Measurements from ENCODE around the gene PRSS48.
"Not testable (repeated sequence)": the region's sequence is repeated elsewhere in the genome, so short reads cannot be mapped to it uniquely, and the experiment has no call there.

The PRSS48 gene, protein sequence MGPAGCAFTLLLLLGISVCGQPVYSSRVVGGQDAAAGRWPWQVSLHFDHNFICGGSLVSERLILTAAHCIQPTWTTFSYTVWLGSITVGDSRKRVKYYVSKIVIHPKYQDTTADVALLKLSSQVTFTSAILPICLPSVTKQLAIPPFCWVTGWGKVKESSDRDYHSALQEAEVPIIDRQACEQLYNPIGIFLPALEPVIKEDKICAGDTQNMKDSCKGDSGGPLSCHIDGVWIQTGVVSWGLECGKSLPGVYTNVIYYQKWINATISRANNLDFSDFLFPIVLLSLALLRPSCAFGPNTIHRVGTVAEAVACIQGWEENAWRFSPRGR

DNA sequence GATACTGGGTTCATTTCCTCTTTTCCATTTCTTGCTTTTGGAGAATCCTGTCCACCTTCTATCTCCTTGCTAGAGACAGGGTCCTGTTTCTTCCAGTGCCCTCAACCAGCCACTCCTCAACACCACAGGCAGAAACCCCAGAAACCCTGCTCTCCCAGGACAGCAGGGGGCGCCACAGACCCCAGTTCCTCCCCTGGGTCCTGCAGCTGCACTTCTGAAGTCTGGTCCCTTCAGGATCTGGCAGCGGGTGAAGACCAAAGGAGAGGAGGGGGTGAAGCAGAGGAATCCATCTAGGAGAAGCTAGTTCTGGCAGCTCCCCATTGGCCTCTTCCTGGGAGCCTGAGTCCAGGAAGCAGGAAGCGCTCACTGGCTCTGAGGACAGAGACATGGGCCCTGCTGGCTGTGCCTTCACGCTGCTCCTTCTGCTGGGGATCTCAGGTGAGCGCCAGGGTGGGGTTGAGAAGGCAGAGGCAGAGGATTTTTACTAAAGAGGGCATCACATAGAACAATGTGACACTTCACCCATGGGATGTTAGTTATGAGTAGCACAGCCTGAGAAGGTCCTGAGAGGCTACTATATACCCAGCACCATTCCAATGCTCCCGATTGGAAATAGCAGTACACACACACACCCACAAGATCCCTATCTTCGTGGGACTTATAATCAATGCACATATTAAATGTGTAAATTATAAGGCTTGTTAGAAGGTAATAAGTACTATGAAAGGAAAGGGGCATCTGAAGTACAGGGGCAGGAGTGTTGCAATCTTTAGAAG, at the start of gene PRSS48:
PRSS48 (plus strand) TSS at position 375 of the 776 bp plus-strand sequence; CDS start at position 387, 12 bp downstream.
- in situ Hi-C loops (cut with MboI; ENCODE audit: low sequenced_read_pairs) = no loop called here

- in situ Hi-C loops (cut with MboI; ENCODE audit: low sequenced_read_pairs) = no loop called here
Measured at GRCh38 chr4:151227172-151227571, 49.8 kb upstream of the PRSS48 start.

- in situ Hi-C loops (cut with MboI; ENCODE audit: low sequenced_read_pairs) = no loop called here
Measured at GRCh38 chr4:151227731-151228130, 49.2 kb upstream of the PRSS48 start.

DNA sequence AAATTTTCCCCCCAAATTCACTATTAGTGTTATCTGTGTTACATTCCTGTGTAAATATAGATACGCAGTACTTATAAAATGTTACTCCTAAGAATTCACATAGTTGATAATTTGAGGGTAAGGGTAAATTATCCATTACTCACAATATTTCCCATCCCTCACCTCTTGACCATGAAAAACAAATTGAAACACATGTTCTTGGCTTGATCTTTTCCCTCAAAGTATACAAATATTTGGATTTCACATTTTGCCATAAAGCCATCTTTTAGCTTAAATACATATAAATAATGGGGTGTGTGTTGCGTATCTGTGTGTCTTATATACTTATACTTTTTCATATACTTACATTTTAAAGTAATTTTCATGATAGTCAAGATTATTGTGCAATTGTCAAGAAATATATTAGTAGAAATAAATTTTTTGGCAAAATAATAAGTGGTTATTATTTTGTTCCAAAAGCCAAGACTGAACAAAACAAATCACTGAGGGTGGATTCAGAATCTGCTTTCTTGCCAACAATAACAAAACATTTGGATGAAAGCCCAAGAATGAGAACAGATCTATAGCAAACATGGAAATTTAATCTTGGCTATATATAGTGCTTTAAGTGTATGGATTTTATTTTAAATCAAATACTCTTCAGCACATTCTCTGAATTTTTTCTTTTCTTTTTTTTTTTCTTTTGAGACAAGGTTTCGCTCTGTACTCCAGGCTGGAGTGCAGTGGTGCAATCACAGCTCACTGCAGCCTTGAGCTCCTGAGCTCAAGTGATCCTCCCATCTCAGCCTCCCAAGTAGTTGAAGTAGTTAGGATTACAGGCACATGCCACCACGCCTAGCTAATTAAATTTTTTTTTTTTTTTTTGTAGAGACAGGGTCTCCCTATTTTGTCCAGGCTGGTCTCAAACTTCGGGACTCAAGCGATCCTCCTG, 48.5 kb upstream of the PRSS48 start:
- in situ Hi-C loops (cut with MboI; ENCODE audit: low sequenced_read_pairs) = no loop called here

- in situ Hi-C loops (cut with MboI; ENCODE audit: low sequenced_read_pairs) = no loop called here
Measured at GRCh38 chr4:151231915-151232595, 44.9 kb upstream of the PRSS48 start.

DNA sequence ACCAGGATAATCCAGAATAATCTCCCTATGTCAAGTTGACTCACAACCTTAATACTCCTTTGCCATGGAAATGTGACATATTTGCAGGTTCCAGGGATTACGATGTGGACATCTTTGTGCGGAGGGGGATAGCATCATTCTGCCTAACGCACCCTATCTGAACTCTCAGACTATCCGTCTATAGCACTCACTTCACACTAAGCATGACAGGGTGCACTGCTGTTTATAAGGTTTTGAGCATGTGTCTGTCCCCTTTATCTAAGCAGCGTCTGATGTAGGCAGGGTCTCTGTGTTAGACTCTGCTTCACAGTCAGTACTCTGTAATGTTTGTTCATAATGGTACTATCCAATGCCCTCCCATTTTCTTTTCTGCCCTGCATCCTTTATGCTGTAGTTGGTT, 43.4 kb upstream of the PRSS48 start:
- in situ Hi-C loops (cut with MboI; ENCODE audit: low sequenced_read_pairs) = no loop called here

DNA sequence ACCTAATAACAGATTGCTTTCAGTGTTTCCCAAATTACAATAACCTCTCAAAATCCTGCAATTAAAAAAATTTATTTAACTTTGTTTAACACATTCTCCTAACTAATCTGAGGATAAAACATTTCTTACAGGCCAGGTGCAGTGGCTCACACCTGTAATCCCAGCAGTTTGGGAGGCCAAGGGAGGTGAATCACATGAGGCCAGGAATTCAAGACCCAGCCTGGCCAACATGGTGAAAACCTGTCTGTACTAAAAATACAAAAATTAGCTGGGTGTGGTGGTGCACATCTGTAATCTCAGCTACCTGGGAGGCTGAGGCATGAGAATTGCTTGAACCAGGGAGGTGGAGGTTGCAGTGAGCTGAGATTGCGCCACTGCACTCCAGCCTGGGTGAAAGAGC, 41.6 kb upstream of the PRSS48 start:
- in situ Hi-C loops (cut with MboI; ENCODE audit: low sequenced_read_pairs) = not testable (repeated sequence)

GRCh38 chr4:151236036-151236435, 40.9 kb upstream of the PRSS48 start:
- in situ Hi-C loops (cut with MboI; ENCODE audit: low sequenced_read_pairs) = no loop called here

DNA sequence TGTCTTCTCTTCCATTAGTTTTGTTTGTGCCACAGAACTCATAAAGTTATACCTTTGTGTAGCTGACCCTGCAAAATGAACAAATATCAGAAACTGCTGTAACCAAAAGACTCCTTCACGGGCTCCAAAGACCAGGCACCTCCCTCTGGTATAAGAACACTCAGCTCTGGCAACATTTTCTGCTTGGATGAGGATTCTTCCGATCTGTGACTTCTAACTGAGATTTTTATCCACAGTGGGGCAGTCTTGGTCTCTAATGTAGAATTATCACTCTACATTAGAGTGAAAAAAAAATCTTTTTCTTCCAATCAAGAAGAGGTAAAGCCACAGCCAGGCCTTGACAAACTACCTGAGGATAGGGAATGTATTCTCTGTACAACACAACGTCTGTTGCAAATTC, 38.5 kb upstream of the PRSS48 start:
- in situ Hi-C loops (cut with MboI; ENCODE audit: low sequenced_read_pairs) = no loop called here

GRCh38 chr4:151239608-151240007, 37.4 kb upstream of the PRSS48 start:
- in situ Hi-C loops (cut with MboI; ENCODE audit: low sequenced_read_pairs) = no loop called here

DNA sequence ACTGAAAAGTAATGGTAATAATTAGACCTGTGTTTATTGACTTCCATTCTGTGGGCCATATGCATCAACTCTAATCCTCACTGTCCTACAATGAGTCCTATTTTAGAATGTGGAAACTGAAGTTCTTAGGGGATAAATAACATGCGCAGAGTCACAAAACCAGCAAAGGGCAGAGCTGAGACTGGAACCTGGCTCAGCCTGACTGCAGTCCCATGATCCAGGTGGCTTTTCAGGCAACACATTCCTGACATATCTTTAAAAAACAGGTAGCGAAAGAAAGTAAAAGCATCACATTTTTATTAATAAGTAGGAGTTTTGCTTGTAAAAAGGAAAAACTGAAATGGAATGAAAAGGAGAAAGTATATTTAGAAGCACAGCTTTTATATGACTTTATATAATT, 34.7 kb upstream of the PRSS48 start:
- in situ Hi-C loops (cut with MboI; ENCODE audit: low sequenced_read_pairs) = no loop called here

GRCh38 chr4:151246742-151247141, 30.2 kb upstream of the PRSS48 start:
- in situ Hi-C loops (cut with MboI; ENCODE audit: low sequenced_read_pairs) = no loop called here

- in situ Hi-C loops (cut with MboI; ENCODE audit: low sequenced_read_pairs) = no loop called here
Measured at GRCh38 chr4:151247395-151247794, 29.6 kb upstream of the PRSS48 start.

DNA sequence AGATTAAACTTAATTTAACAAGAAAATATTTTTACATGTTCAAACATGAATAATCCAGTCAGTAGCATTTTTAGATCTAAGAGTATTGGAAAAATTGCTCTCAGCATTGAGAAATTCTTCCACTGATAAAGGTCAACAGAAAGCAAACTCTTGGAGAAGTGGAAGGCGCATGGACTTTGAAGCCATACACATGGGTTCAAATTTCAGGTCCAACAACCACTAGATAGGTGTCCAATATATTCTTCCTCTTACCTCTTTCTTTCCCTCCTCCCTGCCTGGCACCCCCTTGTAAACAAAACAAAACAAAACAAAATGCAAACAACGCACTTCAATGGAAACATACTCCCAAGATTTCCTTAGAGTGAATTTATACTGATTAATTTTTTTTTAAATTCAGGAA, 28.4 kb upstream of the PRSS48 start:
- in situ Hi-C loops (cut with MboI; ENCODE audit: low sequenced_read_pairs) = no loop called here

GRCh38 chr4:151250706-151251105, 26.3 kb upstream of the PRSS48 start:
- in situ Hi-C loops (cut with MboI; ENCODE audit: low sequenced_read_pairs) = no loop called here

- in situ Hi-C loops (cut with MboI; ENCODE audit: low sequenced_read_pairs) = no loop called here
Measured at GRCh38 chr4:151251603-151252304, 25.2 kb upstream of the PRSS48 start.

GRCh38 chr4:151255226-151255625, 21.7 kb upstream of the PRSS48 start:
- in situ Hi-C loops (cut with MboI; ENCODE audit: low sequenced_read_pairs) = not testable (repeated sequence)

DNA sequence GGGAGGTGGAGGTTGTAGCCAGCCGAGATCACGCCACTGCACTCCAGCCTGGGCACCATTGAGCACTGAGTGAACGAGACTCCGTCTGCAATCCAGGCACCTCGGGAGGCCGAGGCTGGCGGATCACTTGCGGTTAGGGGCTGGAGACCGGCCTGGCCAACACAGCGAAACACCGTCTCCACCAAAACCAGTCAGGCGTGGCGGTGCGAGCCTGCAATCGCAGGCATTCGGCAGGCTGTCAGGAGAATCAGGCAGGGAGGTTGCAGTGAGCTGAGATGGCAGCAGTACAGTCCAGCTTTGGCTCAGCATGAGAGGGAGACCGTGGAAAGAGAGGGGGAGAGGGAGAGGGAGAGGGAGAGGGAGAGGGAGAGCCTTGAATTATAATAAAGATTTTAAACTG, 21.3 kb upstream of the PRSS48 start:
- in situ Hi-C loops (cut with MboI; ENCODE audit: low sequenced_read_pairs) = not testable (repeated sequence)

DNA sequence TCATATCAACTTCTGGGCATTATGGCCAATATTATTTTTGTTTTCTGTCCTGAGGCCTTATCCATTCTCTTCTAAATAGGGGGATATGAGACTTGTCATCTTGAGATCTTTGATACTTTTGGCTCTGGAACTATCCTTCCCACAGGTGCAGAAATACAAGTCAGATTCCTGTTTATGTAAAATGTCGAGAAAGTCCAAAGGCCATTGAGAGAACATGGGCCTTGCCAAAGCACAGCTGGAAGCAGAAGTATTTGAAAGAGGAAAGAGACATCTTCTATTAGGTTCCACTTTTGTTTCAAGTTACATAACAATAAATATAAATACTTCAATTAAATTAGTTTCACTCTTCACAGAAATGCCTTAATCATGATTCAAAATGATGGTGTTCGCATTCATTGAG, 20.8 kb upstream of the PRSS48 start:
- in situ Hi-C loops (cut with MboI; ENCODE audit: low sequenced_read_pairs) = no loop called here

GRCh38 chr4:151257704-151258103, 19.3 kb upstream of the PRSS48 start:
- in situ Hi-C loops (cut with MboI; ENCODE audit: low sequenced_read_pairs) = no loop called here

All from hTERT RPE-1 (cell line).